PFSK-1 (cell line): ENCODE data around the gene PPP4R3A.

ENCODE experiments used
- FOXP2 ChIP-seq: optimal IDR thresholded peaks from 2 replicates; pipeline ENCODE3; 2011; ENCODE audit warnings: borderline replicate concordance, control low read depth, inconsistent platforms; ENCODE audit not compliant: insufficient read depth; ENCODE audit errors: extremely low read length, extremely low read depth
- POLR2AphosphoS5 ChIP-seq: IDR thresholded peaks from 2 replicates; pipeline ENCODE4 v1.6.1; 2012; ENCODE audit warnings: low read depth, mild to moderate bottlenecking, control low read depth, low read length, moderate library complexity
- SIN3A ChIP-seq: IDR thresholded peaks from 2 replicates; pipeline ENCODE4 v1.6.1; 2012; ENCODE audit warnings: mild to moderate bottlenecking, low read length, moderate library complexity, borderline replicate concordance; ENCODE audit not compliant: insufficient read depth
- TAF1 ChIP-seq: IDR thresholded peaks from 2 replicates; pipeline ENCODE4 v1.6.1; 2012; ENCODE audit warnings: low read length, control low read depth, borderline replicate concordance; ENCODE audit not compliant: insufficient read depth
- TF ChIP-seq, protein P1 (sequence below), 2 experiments: IDR thresholded peaks; 2 replicates each; pipeline versions ENCODE4 v1.6.1 to v1.8.0; 2011 to 2012; ENCODE audit warnings: low read depth in 2 of 2, low read length in 2 of 2, control low read depth in 1 of 2, inconsistent platforms in 1 of 2, mild to moderate bottlenecking in 1 of 2, moderate library complexity in 1 of 2; ENCODE audit not compliant: insufficient read depth in 1 of 2

DNA sequence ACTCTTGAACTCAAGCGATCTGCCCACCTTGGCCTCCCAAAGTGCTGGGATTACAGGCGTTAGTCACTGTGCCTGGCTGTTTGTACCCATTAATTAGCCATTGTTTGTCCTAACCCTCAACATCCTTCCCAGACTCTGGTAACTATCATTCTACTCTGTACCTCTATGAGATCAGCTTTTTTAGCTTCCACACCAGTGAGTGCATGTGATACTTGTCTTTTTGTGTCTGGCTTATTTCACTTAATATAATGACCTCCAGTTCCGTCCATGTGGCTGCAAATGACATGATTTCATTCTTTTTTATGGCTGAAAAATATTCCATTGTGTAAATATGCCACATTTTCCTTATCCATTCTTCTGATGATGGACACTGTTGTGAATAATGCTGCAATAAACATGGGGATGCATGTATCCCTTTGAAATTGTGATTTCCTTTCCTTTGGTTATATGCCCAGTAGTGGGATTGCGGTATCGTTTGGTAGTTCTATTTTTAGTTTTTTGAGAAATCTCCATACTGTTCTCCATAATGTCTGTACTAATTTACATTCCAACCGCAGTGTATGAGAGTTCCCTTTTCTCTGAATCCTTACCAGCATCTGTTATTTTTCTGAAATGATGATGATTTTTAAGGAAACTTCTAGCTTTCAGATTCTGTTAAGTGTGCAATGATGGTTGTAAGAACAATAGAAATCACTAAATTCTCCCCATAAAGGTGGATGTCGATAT lies 6.7 kb upstream of the PPP4R3A start:
- TF ChIP-seq TAF1 (no peak), POLR2AphosphoS5 (no peak), FOXP2 (no peak), SIN3A (no peak)
- TF ChIP-seq, protein P1, sequence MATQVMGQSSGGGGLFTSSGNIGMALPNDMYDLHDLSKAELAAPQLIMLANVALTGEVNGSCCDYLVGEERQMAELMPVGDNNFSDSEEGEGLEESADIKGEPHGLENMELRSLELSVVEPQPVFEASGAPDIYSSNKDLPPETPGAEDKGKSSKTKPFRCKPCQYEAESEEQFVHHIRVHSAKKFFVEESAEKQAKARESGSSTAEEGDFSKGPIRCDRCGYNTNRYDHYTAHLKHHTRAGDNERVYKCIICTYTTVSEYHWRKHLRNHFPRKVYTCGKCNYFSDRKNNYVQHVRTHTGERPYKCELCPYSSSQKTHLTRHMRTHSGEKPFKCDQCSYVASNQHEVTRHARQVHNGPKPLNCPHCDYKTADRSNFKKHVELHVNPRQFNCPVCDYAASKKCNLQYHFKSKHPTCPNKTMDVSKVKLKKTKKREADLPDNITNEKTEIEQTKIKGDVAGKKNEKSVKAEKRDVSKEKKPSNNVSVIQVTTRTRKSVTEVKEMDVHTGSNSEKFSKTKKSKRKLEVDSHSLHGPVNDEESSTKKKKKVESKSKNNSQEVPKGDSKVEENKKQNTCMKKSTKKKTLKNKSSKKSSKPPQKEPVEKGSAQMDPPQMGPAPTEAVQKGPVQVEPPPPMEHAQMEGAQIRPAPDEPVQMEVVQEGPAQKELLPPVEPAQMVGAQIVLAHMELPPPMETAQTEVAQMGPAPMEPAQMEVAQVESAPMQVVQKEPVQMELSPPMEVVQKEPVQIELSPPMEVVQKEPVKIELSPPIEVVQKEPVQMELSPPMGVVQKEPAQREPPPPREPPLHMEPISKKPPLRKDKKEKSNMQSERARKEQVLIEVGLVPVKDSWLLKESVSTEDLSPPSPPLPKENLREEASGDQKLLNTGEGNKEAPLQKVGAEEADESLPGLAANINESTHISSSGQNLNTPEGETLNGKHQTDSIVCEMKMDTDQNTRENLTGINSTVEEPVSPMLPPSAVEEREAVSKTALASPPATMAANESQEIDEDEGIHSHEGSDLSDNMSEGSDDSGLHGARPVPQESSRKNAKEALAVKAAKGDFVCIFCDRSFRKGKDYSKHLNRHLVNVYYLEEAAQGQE (IDR thresholded peaks at IDR 0.05; ENCODE audit: insufficient read depth in 1 of 2, low read depth in 2 of 2, low read length in 2 of 2): no peak
